ENCODE results near the gene BNIP2. TPM values are rescaled to one million over a fixed set of nuclear protein-coding genes. Genes with fewer than 3 reads are reported as not detected.

Gene BNIP2
- total RNA-seq, 1 experiment from 2014 or later: 43.5 TPM

DNA sequence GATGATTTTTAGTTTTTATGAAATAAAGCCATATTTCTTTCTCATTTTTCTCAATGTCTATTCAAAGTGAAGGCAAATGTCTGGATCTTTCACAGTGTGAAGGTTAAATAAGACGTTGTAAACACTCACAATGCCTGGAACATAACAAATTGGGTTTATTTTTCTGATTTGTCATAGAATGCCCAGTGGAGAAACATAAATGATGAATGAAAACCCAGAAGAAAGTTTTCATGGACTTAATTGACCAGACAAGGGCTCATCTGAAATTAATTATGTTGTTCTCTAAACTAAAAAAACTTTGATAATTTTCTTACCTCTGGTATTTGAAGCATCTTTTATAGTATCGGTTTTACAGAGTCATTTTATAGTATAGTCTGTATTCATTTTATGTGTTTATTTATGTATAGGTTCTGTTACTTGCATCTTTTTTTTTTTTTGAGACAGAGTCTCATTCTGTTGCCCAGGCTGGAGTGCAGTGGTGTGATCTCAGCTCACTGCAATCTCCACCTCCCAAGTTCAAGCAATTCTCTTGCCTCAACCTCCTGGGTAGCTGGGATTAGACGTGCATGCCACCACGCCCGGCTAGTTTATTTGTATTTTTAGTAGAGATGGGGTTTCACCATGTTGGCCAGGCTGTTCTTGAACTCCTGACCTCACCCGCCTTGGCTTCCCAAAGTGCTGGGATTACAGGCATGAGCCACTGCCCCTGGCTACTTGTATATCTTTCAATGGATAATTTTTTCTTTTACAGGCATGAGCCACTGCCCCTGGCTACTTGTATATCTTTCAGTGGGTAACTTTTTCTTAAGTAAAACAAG, 15.1 kb upstream of the BNIP2 start:
- Mint-ChIP-seq H3K4me3 (no peak overlapping the region), H3K27me3 (ENCODE audit: low read depth) (peaks cover 1% of the 10 kb centered on the region; the same call in 1 of the 2 replicates), H3K27ac (no peak overlapping the region), H3K9me3 (no peaks in the 10 kb centered on the region; a peak in 1 of 5 replicates), H3K4me1 (peaks cover 0 to 3% of the 10 kb centered on the region in 2 experiments; a peak in 1 of 4 replicates), H3K36me3 (ENCODE audit: insufficient read depth in 1 of 3, low read depth in 3 of 3) (no peaks in the 10 kb centered on the region)
- Histone ChIP-seq H2AK5ac (ENCODE audit: insufficient read length, low read length) (no peak overlapping the region), H3K14ac (ENCODE audit: insufficient read depth, low read length) (no peak overlapping the region), H3K9me3 (ENCODE audit: control insufficient read depth, low read depth, low read length) (no peaks in the 10 kb centered on the region), H4K5ac (ENCODE audit: insufficient read length, low read depth, low read length) (no peak overlapping the region), H3K79me2 (ENCODE audit: insufficient read depth, low read length) (no peaks in the 10 kb centered on the region), H3K56ac (ENCODE audit: insufficient read length, low read depth, low read length) (no peak overlapping the region), H3K27me3 (ENCODE audit: insufficient read depth, low read length) (no peaks in the 10 kb centered on the region), H3K4me1 (ENCODE audit: insufficient read depth, low read length) (no peaks in the 10 kb centered on the region), H3K4me2 (ENCODE audit: insufficient read depth, insufficient read length, low read length) (no peak overlapping the region), H3K23me2 (ENCODE audit: insufficient read length, low read depth, low read length, poor library complexity, severe bottlenecking) (no peaks in the 10 kb centered on the region), H2BK120ac (ENCODE audit: low read depth, low read length, poor library complexity, severe bottlenecking) (no peak overlapping the region), H3K27ac (ENCODE audit: insufficient read length, low read depth, low read length) (no peak overlapping the region), H2AFZ (ENCODE audit: low read length) (no peak overlapping the region), H4K8ac (replicated peaks; ENCODE audit: insufficient read length, low read depth, low read length) (no peak overlapping the region), H4K91ac (ENCODE audit: insufficient read length, low read depth, low read length) (no peak overlapping the region), H3T11ph (ENCODE audit: low read length) (no peak overlapping the region), H3K9ac (ENCODE audit: extremely low read depth, insufficient read length, low read length) (no peak overlapping the region), H3K18ac (ENCODE audit: insufficient read length, low read depth, low read length) (no peak overlapping the region), H2BK5ac (ENCODE audit: insufficient read length, low read length) (no peak overlapping the region), H3K4ac (ENCODE audit: low read depth, low read length) (no peak overlapping the region), H2BK12ac (ENCODE audit: insufficient read length, low read depth, low read length) (no peak overlapping the region), H3K23ac (ENCODE audit: insufficient read length, low read depth, low read length) (no peak overlapping the region), H2BK15ac (ENCODE audit: low read depth, low read length) (no peak overlapping the region), H2BK20ac (ENCODE audit: low read depth, low read length, poor library complexity, severe bottlenecking) (no peak overlapping the region), H3K79me1 (ENCODE audit: insufficient read depth, low read depth, low read length, poor library complexity, severe bottlenecking) (no peaks in the 10 kb centered on the region), H4K20me1 (ENCODE audit: control insufficient read depth, insufficient read depth, insufficient read length) (no peaks in the 10 kb centered on the region)
- DNase-seq: no peak
- TF ChIP-seq, protein P1, sequence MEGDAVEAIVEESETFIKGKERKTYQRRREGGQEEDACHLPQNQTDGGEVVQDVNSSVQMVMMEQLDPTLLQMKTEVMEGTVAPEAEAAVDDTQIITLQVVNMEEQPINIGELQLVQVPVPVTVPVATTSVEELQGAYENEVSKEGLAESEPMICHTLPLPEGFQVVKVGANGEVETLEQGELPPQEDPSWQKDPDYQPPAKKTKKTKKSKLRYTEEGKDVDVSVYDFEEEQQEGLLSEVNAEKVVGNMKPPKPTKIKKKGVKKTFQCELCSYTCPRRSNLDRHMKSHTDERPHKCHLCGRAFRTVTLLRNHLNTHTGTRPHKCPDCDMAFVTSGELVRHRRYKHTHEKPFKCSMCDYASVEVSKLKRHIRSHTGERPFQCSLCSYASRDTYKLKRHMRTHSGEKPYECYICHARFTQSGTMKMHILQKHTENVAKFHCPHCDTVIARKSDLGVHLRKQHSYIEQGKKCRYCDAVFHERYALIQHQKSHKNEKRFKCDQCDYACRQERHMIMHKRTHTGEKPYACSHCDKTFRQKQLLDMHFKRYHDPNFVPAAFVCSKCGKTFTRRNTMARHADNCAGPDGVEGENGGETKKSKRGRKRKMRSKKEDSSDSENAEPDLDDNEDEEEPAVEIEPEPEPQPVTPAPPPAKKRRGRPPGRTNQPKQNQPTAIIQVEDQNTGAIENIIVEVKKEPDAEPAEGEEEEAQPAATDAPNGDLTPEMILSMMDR (conservative IDR thresholded peaks at IDR 0.05): no peak
- no CpG with 5 or more reads among the region's 6 CpGs for WGBS (ENCODE audit: extremely low coverage, insufficient read length, low lambda C conversion rate)
